GM23338 (cell line): Measurements from ENCODE around the gene RUFY1. TPM values are rescaled to one million over a fixed set of nuclear protein-coding genes. Genes with fewer than 3 reads are reported as not detected.

Experiments used
- ATAC-seq: fragments of 200-7000 bp; cut with Tn5 transposase; 3 replicates; pipeline ENCODE4 v1.9.1; 2020
- DNase-seq: peaks from one replicate; pipeline ENCODE4 v3.0.0-alpha.2; 2015; ENCODE audit warnings: low spot score
- H2AFZ ChIP-seq: fragments of 200-600 bp; sonication (generic); 2 replicates; pipeline ENCODE4 v1.8.0; 2016; ENCODE audit warnings: antibody characterized with exemption, mild to moderate bottlenecking, moderate library complexity
- H3F3A ChIP-seq: fragments of 200-600 bp; sonication (generic); replicated peaks from 2 replicates; pipeline ENCODE4 v1.8.0; 2017; ENCODE audit warnings: antibody characterized with exemption, mixed run types, low read depth
- H3K27ac ChIP-seq: fragments of 200-600 bp; sonication (generic); 2 replicates; pipeline ENCODE4 v1.6.1; 2016; ENCODE audit warnings: low read depth
- H3K27me3 ChIP-seq: fragments of 200-600 bp; sonication (generic); 2 replicates; pipeline ENCODE4 v1.8.0; 2016; ENCODE audit warnings: mild to moderate bottlenecking, mixed run types, moderate library complexity; ENCODE audit not compliant: insufficient read depth
- H3K36me3 ChIP-seq: fragments of 200-600 bp; sonication (generic); 2 replicates; pipeline ENCODE4 v1.8.0; 2016; ENCODE audit warnings: mild to moderate bottlenecking; ENCODE audit not compliant: insufficient read depth
- H3K4me1 ChIP-seq: fragments of 200-600 bp; sonication (generic); 2 replicates; pipeline ENCODE4 v1.8.0; 2016; ENCODE audit warnings: mild to moderate bottlenecking, moderate library complexity; ENCODE audit not compliant: insufficient read depth
- H3K4me2 ChIP-seq: fragments of 200-600 bp; sonication (generic); 2 replicates; pipeline ENCODE4 v1.7.1; 2017; ENCODE audit warnings: mixed run types
- H3K4me3 ChIP-seq: fragments of 200-600 bp; sonication (generic); 2 replicates; pipeline ENCODE4 v1.6.1; 2016; ENCODE audit warnings: mixed run types
- H3K79me2 ChIP-seq: fragments of 200-600 bp; sonication (generic); replicated peaks from 2 replicates; pipeline ENCODE4 v1.8.0; 2017; ENCODE audit warnings: mild to moderate bottlenecking; ENCODE audit not compliant: insufficient read depth
- H3K9me2 ChIP-seq: fragments of 200-600 bp; sonication (generic); 2 replicates; pipeline ENCODE4 v1.8.0; 2017; ENCODE audit not compliant: insufficient read depth
- H4K20me1 ChIP-seq: fragments of 200-600 bp; sonication (generic); replicated peaks from 2 replicates; pipeline ENCODE4 v1.8.0; 2017; ENCODE audit warnings: mild to moderate bottlenecking; ENCODE audit not compliant: insufficient read depth
- H3K27ac Mint-ChIP-seq: 2 replicates; pipeline ENCODE4 v1.8.0; 2020; ENCODE audit warnings: inconsistent platforms, mild to moderate bottlenecking, moderate library complexity, mixed read lengths
- H3K27me3 Mint-ChIP-seq: 3 replicates; pipeline ENCODE4 v1.8.0; 2022; ENCODE audit warnings: low read depth, mild to moderate bottlenecking, moderate library complexity, mixed read lengths, inconsistent platforms; ENCODE audit not compliant: insufficient read depth, poor library complexity
- H3K36me3 Mint-ChIP-seq: 3 replicates; pipeline ENCODE4 v1.8.0; 2021; ENCODE audit warnings: low read depth, mild to moderate bottlenecking, inconsistent platforms, moderate library complexity, mixed read lengths
- H3K4me1 Mint-ChIP-seq: 3 replicates; pipeline ENCODE4 v1.8.0; 2020; ENCODE audit warnings: mild to moderate bottlenecking, inconsistent platforms, mixed read lengths
- H3K4me3 Mint-ChIP-seq: 3 replicates; pipeline ENCODE4 v1.8.0; 2021; ENCODE audit warnings: moderate library complexity, mild to moderate bottlenecking, inconsistent platforms, mixed read lengths
- H3K9me3 Mint-ChIP-seq: 3 replicates; pipeline ENCODE4 v1.8.0; 2020; ENCODE audit warnings: moderate library complexity, mild to moderate bottlenecking, inconsistent platforms, mixed read lengths
- CREB1 ChIP-seq: fragments of 250-450 bp; sonication (Bioruptor Pico); IDR thresholded peaks from 2 replicates; pipeline ENCODE4 v1.5.0; 2020; ENCODE audit warnings: low read depth, mild to moderate bottlenecking, moderate library complexity
- CTCF ChIP-seq, 2 experiments: fragments of 200-600 bp in 1 of 2; sonication (generic) in 1 of 2; conservative IDR thresholded peaks; 2 replicates each; pipeline versions ENCODE4 v1.5.1 to v1.6.1; 2016 to 2017; ENCODE audit warnings: antibody characterized with exemption in 2 of 2, low read depth in 2 of 2, mild to moderate bottlenecking in 2 of 2, moderate library complexity in 1 of 2
- ETS1 ChIP-seq: IDR thresholded peaks from 2 replicates; pipeline ENCODE4 v1.6.1; 2016; ENCODE audit warnings: antibody characterized with exemption
- EZH2 ChIP-seq: fragments of 200-600 bp; sonication (generic); IDR thresholded peaks from one replicate; pipeline ENCODE4 v1.8.0; 2017; ENCODE audit warnings: antibody characterized with exemption, mild to moderate bottlenecking, low read depth; ENCODE audit not compliant: unreplicated experiment
- EZH2phosphoT487 ChIP-seq: fragments of 200-600 bp; sonication (generic); IDR thresholded peaks from one replicate; pipeline ENCODE4 v1.8.1; 2018; ENCODE audit warnings: antibody characterized with exemption; ENCODE audit not compliant: unreplicated experiment
- JUNB ChIP-seq: IDR thresholded peaks from one replicate; pipeline ENCODE4 v1.6.1; 2016; ENCODE audit warnings: antibody characterized with exemption; ENCODE audit not compliant: unreplicated experiment
- NANOG ChIP-seq: IDR thresholded peaks from 2 replicates; pipeline ENCODE4 v1.6.1; 2016; ENCODE audit warnings: antibody characterized with exemption, borderline replicate concordance
- POLR2AphosphoS5 ChIP-seq: IDR thresholded peaks from 2 replicates; pipeline ENCODE4 v1.6.1; 2016; ENCODE audit warnings: antibody characterized with exemption, low read depth
- STAT1 ChIP-seq: IDR thresholded peaks from one replicate; pipeline ENCODE4 v1.6.1; 2016; ENCODE audit warnings: antibody characterized with exemption; ENCODE audit not compliant: unreplicated experiment
- ZNF114 ChIP-seq: fragments of 250-450 bp; sonication (Bioruptor Pico); IDR thresholded peaks from 2 replicates; pipeline ENCODE4 v1.5.0; 2020; ENCODE audit warnings: mild to moderate bottlenecking, moderate library complexity
- ZNF331 ChIP-seq: fragments of 250-450 bp; sonication (Bioruptor Pico); IDR thresholded peaks from 2 replicates; pipeline ENCODE4 v1.5.0; 2020; ENCODE audit warnings: low read depth, mild to moderate bottlenecking, moderate library complexity
- polyA plus RNA-seq: library from polyadenylated mRNA; unstranded; fragments of >200 nt; fragmentation: Nextera tagmentation; extraction: Ambion mirVana; gene quantifications from 2 replicates; pipeline ENCODE4 v1.2.1, GENCODE V29; 2016
- total RNA-seq: library from RNA; depleted of rRNA; stranded (reverse); fragments of >200 nt; shearing (Covaris generic); gene quantifications from 2 replicates; pipeline ENCODE4 v1.2.3, GENCODE V29; 2014
- TF ChIP-seq, protein P1 (sequence below): fragments of 250-450 bp; sonication (Bioruptor Pico); IDR thresholded peaks from 2 replicates; pipeline ENCODE4 v1.5.0; 2020; ENCODE audit warnings: mild to moderate bottlenecking, moderate library complexity
- TF ChIP-seq, protein P2 (sequence below): IDR thresholded peaks from one replicate; pipeline ENCODE4 v1.6.1; 2018; ENCODE audit warnings: antibody characterized with exemption; ENCODE audit not compliant: unreplicated experiment

RUFY1 gene
- total and polyA plus RNA-seq, 2 experiments from 2014 or later, result 25.3 to 31.6 TPM

GRCh38 chr5:179620703-179621350 is 70.5 kb downstream of the RUFY1 start:
- H3K27me3 Mint-ChIP-seq, result peaks cover 31% of the 10 kb centered on the region
- H3K27ac Mint-ChIP-seq, result 0 out of 2 replicates have a peak overlapping the region, but pooled peaks have one; percentile 92
- Histone ChIP-seq H3F3A (peaks cover 58% of the 10 kb centered on the region), H2AFZ (no peak overlapping the region), H3K27ac (peak overlapping the region; percentile 63), H3K79me2 (peaks cover 75% of the 10 kb centered on the region), H3K4me1 (peaks cover 39% of the 10 kb centered on the region), H3K27me3 (no peaks in the 10 kb centered on the region), H3K9me2 (no peaks in the 10 kb centered on the region), H3K4me2 (peak overlapping the region; percentile 81), H4K20me1 (peaks cover 64% of the 10 kb centered on the region), H3K4me3 (peak overlapping the region; percentile 93), H3K36me3 (peaks cover 67% of the 10 kb centered on the region)
- no peak for DNase-seq
- H3K4me3 Mint-ChIP-seq, result peak overlapping the region; percentile 100
- TF ChIP-seq JUNB, result no peak
- no peak for TF ChIP-seq NANOG
- no peak for TF ChIP-seq STAT1
- TF ChIP-seq EZH2phosphoT487, result no peak
- TF ChIP-seq ZNF331 (CRISPR knock-in tag), result no peak
- TF ChIP-seq CREB1 (CRISPR knock-in tag), result no peak
- TF ChIP-seq, protein P1, sequence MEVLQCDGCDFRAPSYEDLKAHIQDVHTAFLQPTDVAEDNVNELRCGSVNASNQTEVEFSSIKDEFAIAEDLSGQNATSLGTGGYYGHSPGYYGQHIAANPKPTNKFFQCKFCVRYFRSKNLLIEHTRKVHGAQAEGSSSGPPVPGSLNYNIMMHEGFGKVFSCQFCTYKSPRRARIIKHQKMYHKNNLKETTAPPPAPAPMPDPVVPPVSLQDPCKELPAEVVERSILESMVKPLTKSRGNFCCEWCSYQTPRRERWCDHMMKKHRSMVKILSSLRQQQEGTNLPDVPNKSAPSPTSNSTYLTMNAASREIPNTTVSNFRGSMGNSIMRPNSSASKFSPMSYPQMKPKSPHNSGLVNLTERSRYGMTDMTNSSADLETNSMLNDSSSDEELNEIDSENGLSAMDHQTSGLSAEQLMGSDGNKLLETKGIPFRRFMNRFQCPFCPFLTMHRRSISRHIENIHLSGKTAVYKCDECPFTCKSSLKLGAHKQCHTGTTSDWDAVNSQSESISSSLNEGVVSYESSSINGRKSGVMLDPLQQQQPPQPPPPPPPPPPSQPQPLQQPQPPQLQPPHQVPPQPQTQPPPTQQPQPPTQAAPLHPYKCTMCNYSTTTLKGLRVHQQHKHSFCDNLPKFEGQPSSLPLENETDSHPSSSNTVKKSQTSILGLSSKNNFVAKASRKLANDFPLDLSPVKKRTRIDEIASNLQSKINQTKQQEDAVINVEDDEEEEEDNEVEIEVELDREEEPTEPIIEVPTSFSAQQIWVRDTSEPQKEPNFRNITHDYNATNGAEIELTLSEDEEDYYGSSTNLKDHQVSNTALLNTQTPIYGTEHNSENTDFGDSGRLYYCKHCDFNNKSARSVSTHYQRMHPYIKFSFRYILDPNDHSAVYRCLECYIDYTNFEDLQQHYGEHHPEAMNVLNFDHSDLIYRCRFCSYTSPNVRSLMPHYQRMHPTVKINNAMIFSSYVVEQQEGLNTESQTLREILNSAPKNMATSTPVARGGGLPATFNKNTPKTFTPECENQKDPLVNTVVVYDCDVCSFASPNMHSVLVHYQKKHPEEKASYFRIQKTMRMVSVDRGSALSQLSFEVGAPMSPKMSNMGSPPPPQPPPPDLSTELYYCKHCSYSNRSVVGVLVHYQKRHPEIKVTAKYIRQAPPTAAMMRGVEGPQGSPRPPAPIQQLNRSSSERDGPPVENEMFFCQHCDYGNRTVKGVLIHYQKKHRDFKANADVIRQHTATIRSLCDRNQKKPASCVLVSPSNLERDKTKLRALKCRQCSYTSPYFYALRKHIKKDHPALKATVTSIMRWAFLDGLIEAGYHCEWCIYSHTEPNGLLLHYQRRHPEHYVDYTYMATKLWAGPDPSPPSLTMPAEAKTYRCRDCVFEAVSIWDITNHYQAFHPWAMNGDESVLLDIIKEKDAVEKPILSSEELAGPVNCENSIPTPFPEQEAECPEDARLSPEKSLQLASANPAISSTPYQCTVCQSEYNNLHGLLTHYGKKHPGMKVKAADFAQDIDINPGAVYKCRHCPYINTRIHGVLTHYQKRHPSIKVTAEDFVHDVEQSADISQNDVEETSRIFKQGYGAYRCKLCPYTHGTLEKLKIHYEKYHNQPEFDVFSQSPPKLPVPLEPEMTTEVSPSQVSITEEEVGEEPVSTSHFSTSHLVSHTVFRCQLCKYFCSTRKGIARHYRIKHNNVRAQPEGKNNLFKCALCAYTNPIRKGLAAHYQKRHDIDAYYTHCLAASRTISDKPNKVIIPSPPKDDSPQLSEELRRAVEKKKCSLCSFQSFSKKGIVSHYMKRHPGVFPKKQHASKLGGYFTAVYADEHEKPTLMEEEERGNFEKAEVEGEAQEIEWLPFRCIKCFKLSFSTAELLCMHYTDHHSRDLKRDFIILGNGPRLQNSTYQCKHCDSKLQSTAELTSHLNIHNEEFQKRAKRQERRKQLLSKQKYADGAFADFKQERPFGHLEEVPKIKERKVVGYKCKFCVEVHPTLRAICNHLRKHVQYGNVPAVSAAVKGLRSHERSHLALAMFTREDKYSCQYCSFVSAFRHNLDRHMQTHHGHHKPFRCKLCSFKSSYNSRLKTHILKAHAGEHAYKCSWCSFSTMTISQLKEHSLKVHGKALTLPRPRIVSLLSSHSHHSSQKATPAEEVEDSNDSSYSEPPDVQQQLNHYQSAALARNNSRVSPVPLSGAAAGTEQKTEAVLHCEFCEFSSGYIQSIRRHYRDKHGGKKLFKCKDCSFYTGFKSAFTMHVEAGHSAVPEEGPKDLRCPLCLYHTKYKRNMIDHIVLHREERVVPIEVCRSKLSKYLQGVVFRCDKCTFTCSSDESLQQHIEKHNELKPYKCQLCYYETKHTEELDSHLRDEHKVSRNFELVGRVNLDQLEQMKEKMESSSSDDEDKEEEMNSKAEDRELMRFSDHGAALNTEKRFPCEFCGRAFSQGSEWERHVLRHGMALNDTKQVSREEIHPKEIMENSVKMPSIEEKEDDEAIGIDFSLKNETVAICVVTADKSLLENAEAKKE (CRISPR knock-in tag), result no peak
- no peak for TF ChIP-seq EZH2
- no peak for TF ChIP-seq CTCF (conservative IDR thresholded peaks at IDR 0.05; ENCODE audit: low read depth in 2 of 2)
- no peak for TF ChIP-seq ETS1
- TF ChIP-seq ZNF114 (CRISPR knock-in tag), result no peak
- TF ChIP-seq, protein P2, sequence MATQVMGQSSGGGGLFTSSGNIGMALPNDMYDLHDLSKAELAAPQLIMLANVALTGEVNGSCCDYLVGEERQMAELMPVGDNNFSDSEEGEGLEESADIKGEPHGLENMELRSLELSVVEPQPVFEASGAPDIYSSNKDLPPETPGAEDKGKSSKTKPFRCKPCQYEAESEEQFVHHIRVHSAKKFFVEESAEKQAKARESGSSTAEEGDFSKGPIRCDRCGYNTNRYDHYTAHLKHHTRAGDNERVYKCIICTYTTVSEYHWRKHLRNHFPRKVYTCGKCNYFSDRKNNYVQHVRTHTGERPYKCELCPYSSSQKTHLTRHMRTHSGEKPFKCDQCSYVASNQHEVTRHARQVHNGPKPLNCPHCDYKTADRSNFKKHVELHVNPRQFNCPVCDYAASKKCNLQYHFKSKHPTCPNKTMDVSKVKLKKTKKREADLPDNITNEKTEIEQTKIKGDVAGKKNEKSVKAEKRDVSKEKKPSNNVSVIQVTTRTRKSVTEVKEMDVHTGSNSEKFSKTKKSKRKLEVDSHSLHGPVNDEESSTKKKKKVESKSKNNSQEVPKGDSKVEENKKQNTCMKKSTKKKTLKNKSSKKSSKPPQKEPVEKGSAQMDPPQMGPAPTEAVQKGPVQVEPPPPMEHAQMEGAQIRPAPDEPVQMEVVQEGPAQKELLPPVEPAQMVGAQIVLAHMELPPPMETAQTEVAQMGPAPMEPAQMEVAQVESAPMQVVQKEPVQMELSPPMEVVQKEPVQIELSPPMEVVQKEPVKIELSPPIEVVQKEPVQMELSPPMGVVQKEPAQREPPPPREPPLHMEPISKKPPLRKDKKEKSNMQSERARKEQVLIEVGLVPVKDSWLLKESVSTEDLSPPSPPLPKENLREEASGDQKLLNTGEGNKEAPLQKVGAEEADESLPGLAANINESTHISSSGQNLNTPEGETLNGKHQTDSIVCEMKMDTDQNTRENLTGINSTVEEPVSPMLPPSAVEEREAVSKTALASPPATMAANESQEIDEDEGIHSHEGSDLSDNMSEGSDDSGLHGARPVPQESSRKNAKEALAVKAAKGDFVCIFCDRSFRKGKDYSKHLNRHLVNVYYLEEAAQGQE, result no peak
- no peak for TF ChIP-seq POLR2AphosphoS5
- H3K4me1 Mint-ChIP-seq, result peaks cover 60% of the 10 kb centered on the region
- ATAC-seq, result no peak
- H3K36me3 Mint-ChIP-seq, result peaks cover 75% of the 10 kb centered on the region
- H3K9me3 Mint-ChIP-seq, result no peaks in the 10 kb centered on the region; the same call in 1 of the 3 replicates
